Neural cell (in vitro differentiated cells): ENCODE results near the gene APBA2. TPM values are rescaled to one million over a fixed set of nuclear protein-coding genes. Genes with fewer than 3 reads are reported as not detected.

Experiments
- H2AFZ ChIP-seq: fragments of 200-600, 300-800 bp; sonication (generic), shearing (Covaris generic); 2 replicates; pipeline ENCODE4 v1.6.0; 2014; ENCODE audit warnings: low read depth, mild to moderate bottlenecking, antibody characterized with exemption, low read length, moderate library complexity
- H3F3A ChIP-seq: fragments of 200-600 bp; shearing (Covaris generic); 2 replicates; pipeline ENCODE4 v1.6.1; 2016; ENCODE audit warnings: mild to moderate bottlenecking, moderate library complexity, mixed read lengths, antibody characterized with exemption, low read length; ENCODE audit not compliant: insufficient read depth, poor library complexity, severe bottlenecking
- H3K27ac ChIP-seq: fragments of 200-600, 300-800 bp; sonication (generic), shearing (Covaris generic); 2 replicates; pipeline ENCODE4 v1.5.1; 2014; ENCODE audit warnings: mild to moderate bottlenecking, low read length, moderate library complexity
- H3K27me3 ChIP-seq: fragments of 300-800, 200-600 bp; sonication (generic), shearing (Covaris generic); 2 replicates; pipeline ENCODE4 v1.6.0; 2014; ENCODE audit warnings: mild to moderate bottlenecking, low read depth, low read length, moderate library complexity; ENCODE audit not compliant: insufficient read depth
- H3K36me3 ChIP-seq: fragments of 300-800, 200-600 bp; sonication (generic), shearing (Covaris generic); 2 replicates; pipeline ENCODE4 v1.5.1; 2014; ENCODE audit warnings: mild to moderate bottlenecking, antibody characterized with exemption, low read length, moderate library complexity; ENCODE audit not compliant: insufficient read depth
- H3K4me2 ChIP-seq: fragments of 300-800, 200-600 bp; sonication (generic), shearing (Covaris generic); 2 replicates; pipeline ENCODE4 v1.6.0; 2014; ENCODE audit warnings: mild to moderate bottlenecking, low read length
- H3K4me3 ChIP-seq: fragments of 300-800, 200-600 bp; sonication (generic), shearing (Covaris generic); 2 replicates; pipeline ENCODE4 v1.5.1; 2014; ENCODE audit warnings: mild to moderate bottlenecking, low read length, moderate library complexity
- H3K79me2 ChIP-seq: fragments of 200-600 bp; shearing (Covaris generic); replicated peaks from 2 replicates; pipeline ENCODE4 v1.6.0; 2014; ENCODE audit warnings: mild to moderate bottlenecking, low read length, moderate library complexity; ENCODE audit not compliant: insufficient read depth
- H3K9ac ChIP-seq: fragments of 300-800, 200-600 bp; sonication (generic), shearing (Covaris generic); 2 replicates; pipeline ENCODE4 v1.6.1; 2016; ENCODE audit warnings: mild to moderate bottlenecking, low read length, mixed read lengths
- H3K9me2 ChIP-seq: fragments of 200-600 bp; shearing (Covaris generic); 2 replicates; pipeline ENCODE4 v1.6.1; 2016; ENCODE audit warnings: mild to moderate bottlenecking, low read length, mixed read lengths; ENCODE audit not compliant: insufficient read depth
- H3K9me3 ChIP-seq: fragments of 200-600, 300-800 bp; sonication (generic), shearing (Covaris generic); 2 replicates; pipeline ENCODE4 v1.6.1; 2016; ENCODE audit warnings: mild to moderate bottlenecking, mixed run types, low read length, moderate library complexity, mixed read lengths
- H4K20me1 ChIP-seq: fragments of 200-600 bp; shearing (Covaris generic); 2 replicates; pipeline ENCODE4 v1.6.1; 2016; ENCODE audit warnings: mild to moderate bottlenecking, mixed run types; ENCODE audit not compliant: insufficient read depth
- EP300 ChIP-seq: fragments of 450-650 bp; conservative IDR thresholded peaks from 2 replicates; pipeline ENCODE4 v1.6.1; 2014; ENCODE audit warnings: antibody characterized with exemption, mild to moderate bottlenecking, moderate library complexity; ENCODE audit not compliant: poor library complexity, severe bottlenecking
- EZH2 ChIP-seq: fragments of 200-600, 300-800 bp; shearing (Covaris generic), sonication (generic); IDR thresholded peaks from 2 replicates; pipeline ENCODE4 v1.6.1; 2014; ENCODE audit warnings: antibody characterized with exemption, low read length, borderline replicate concordance, mild to moderate bottlenecking; ENCODE audit not compliant: insufficient read depth, poor library complexity, severe bottlenecking
- MXI1 ChIP-seq: fragments of 450-650 bp; conservative IDR thresholded peaks from 2 replicates; pipeline ENCODE4 v1.6.1; 2014; ENCODE audit warnings: antibody characterized with exemption, mild to moderate bottlenecking; ENCODE audit not compliant: poor library complexity, severe bottlenecking
- POLR2AphosphoS5 ChIP-seq: IDR thresholded peaks from 2 replicates; pipeline ENCODE4 v1.6.1; 2012
- RAD21 ChIP-seq: fragments of 450-650 bp; conservative IDR thresholded peaks from 2 replicates; pipeline ENCODE4 v1.6.1; 2014; ENCODE audit warnings: antibody characterized with exemption, mild to moderate bottlenecking, moderate library complexity
- SMC3 ChIP-seq: fragments of 450-650 bp; conservative IDR thresholded peaks from 2 replicates; pipeline ENCODE4 v1.6.1; 2014; ENCODE audit warnings: antibody characterized with exemption, mild to moderate bottlenecking, moderate library complexity; ENCODE audit not compliant: poor library complexity
- TAF1 ChIP-seq: IDR thresholded peaks from 2 replicates; pipeline ENCODE4 v1.6.1; 2012; ENCODE audit warnings: low read depth
- polyA plus RNA-seq: library from polyadenylated mRNA; depleted of rRNA; stranded (reverse); fragments of >200 nt; gene quantifications from 2 replicates; pipeline ENCODE4 v1.2.3, GENCODE V29; 2014
- TF ChIP-seq, protein P1 (sequence below): fragments of 450-650 bp; IDR thresholded peaks from 2 replicates; pipeline ENCODE4 v1.5.1; 2014; ENCODE audit warnings: antibody characterized with exemption, mild to moderate bottlenecking, moderate library complexity; ENCODE audit not compliant: poor library complexity, severe bottlenecking
- TF ChIP-seq, protein P2 (sequence below): IDR thresholded peaks from 2 replicates; pipeline ENCODE4 v1.6.1; 2012; ENCODE audit warnings: borderline replicate concordance

The APBA2 gene
- polyA plus RNA-seq, 1 donor from 2014 or later = 134 TPM

- Histone ChIP-seq H2AFZ (no peak overlapping the region), H3F3A (no peaks in the 10 kb centered on the region), H3K27ac (no peak overlapping the region), H3K79me2 (peaks cover 11% of the 10 kb centered on the region), H3K9me3 (no peaks in the 10 kb centered on the region), H3K4me3 (no peak overlapping the region), H4K20me1 (no peaks in the 10 kb centered on the region), H3K27me3 (no peaks in the 10 kb centered on the region), H3K9ac (no peak overlapping the region), H3K4me2 (no peak overlapping the region), H3K9me2 (no peaks in the 10 kb centered on the region), H3K36me3 (peaks cover 11% of the 10 kb centered on the region)
- TF ChIP-seq SMC3 (no peak), TAF1 (no peak)
Measured at GRCh38 chr15:28920781-28921331, 35.1 kb downstream of the APBA2 start.

GRCh38 chr15:28921336-28921735 lies 35.6 kb downstream of the APBA2 start:
- Histone ChIP-seq H2AFZ (no peak overlapping the region), H3K4me2 (no peak overlapping the region), H3K27me3 (no peaks in the 10 kb centered on the region), H4K20me1 (no peaks in the 10 kb centered on the region), H3K4me3 (no peak overlapping the region), H3K9me2 (no peaks in the 10 kb centered on the region), H3K36me3 (peaks cover 11% of the 10 kb centered on the region), H3K27ac (no peak overlapping the region), H3K9ac (no peak overlapping the region), H3K79me2 (peaks cover 11% of the 10 kb centered on the region), H3F3A (no peaks in the 10 kb centered on the region), H3K9me3 (no peaks in the 10 kb centered on the region)
- TF ChIP-seq EP300 (no peak), SMC3 (no peak), EZH2 (no peak), MXI1 (no peak), TAF1 (no peak), RAD21 (no peak), POLR2AphosphoS5 (no peak)
- TF ChIP-seq, protein P1, sequence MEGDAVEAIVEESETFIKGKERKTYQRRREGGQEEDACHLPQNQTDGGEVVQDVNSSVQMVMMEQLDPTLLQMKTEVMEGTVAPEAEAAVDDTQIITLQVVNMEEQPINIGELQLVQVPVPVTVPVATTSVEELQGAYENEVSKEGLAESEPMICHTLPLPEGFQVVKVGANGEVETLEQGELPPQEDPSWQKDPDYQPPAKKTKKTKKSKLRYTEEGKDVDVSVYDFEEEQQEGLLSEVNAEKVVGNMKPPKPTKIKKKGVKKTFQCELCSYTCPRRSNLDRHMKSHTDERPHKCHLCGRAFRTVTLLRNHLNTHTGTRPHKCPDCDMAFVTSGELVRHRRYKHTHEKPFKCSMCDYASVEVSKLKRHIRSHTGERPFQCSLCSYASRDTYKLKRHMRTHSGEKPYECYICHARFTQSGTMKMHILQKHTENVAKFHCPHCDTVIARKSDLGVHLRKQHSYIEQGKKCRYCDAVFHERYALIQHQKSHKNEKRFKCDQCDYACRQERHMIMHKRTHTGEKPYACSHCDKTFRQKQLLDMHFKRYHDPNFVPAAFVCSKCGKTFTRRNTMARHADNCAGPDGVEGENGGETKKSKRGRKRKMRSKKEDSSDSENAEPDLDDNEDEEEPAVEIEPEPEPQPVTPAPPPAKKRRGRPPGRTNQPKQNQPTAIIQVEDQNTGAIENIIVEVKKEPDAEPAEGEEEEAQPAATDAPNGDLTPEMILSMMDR = no peak
- TF ChIP-seq, protein P2, sequence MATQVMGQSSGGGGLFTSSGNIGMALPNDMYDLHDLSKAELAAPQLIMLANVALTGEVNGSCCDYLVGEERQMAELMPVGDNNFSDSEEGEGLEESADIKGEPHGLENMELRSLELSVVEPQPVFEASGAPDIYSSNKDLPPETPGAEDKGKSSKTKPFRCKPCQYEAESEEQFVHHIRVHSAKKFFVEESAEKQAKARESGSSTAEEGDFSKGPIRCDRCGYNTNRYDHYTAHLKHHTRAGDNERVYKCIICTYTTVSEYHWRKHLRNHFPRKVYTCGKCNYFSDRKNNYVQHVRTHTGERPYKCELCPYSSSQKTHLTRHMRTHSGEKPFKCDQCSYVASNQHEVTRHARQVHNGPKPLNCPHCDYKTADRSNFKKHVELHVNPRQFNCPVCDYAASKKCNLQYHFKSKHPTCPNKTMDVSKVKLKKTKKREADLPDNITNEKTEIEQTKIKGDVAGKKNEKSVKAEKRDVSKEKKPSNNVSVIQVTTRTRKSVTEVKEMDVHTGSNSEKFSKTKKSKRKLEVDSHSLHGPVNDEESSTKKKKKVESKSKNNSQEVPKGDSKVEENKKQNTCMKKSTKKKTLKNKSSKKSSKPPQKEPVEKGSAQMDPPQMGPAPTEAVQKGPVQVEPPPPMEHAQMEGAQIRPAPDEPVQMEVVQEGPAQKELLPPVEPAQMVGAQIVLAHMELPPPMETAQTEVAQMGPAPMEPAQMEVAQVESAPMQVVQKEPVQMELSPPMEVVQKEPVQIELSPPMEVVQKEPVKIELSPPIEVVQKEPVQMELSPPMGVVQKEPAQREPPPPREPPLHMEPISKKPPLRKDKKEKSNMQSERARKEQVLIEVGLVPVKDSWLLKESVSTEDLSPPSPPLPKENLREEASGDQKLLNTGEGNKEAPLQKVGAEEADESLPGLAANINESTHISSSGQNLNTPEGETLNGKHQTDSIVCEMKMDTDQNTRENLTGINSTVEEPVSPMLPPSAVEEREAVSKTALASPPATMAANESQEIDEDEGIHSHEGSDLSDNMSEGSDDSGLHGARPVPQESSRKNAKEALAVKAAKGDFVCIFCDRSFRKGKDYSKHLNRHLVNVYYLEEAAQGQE = no peak
